Upper lobe of left lung (tissue), 4 donors: Measurements from ENCODE around the gene FXYD5.

Source experiments
- CTCF ChIP-seq, 6 experiments: fragments of 450-650 bp in 4 of 6; fragments of 200-600 bp in 2 of 6; sonication (generic) in 2 of 6; IDR thresholded peaks; one replicate each; pipeline ENCODE4 v1.5.1; 2016 to 2019; ENCODE audit warnings: antibody characterized with exemption in 6 of 6
- POLR2A ChIP-seq, 4 donors: fragments of 450-650 bp; IDR thresholded peaks; one replicate each; pipeline ENCODE4 v1.5.1; 2016 to 2017; ENCODE audit warnings: antibody characterized with exemption in 4 of 4, mild to moderate bottlenecking in 2 of 4
- POLR2AphosphoS5 ChIP-seq, 2 donors: sonication (generic); formaldehyde crosslinking; IDR thresholded peaks; one replicate each; pipeline ENCODE4 v1.5.1; 2017; ENCODE audit warnings: antibody characterized with exemption in 2 of 2

GRCh38 chr19:35195830-35196229 lies 41.3 kb downstream of the FXYD5 start:
- TF ChIP-seq CTCF (IDR thresholded peaks at IDR 0.05), result no peak
- TF ChIP-seq POLR2A (IDR thresholded peaks at IDR 0.05), result no peak
- TF ChIP-seq POLR2AphosphoS5 (IDR thresholded peaks at IDR 0.05), result no peak
